K562 (cell line): Measurements from ENCODE around the gene PCDHGA4.

Experiments used
- ARID2 ChIP-seq: fragments of 450-650 bp; IDR thresholded peaks from 2 replicates; pipeline ENCODE4 v1.6.1; 2017; ENCODE audit warnings: antibody characterized with exemption, mild to moderate bottlenecking
- ETS1 ChIP-seq: conservative IDR thresholded peaks from 2 replicates; pipeline ENCODE4 v1.6.1; 2011; ENCODE audit warnings: low read depth, mild to moderate bottlenecking, low read length; ENCODE audit not compliant: control insufficient read depth
- EZH2 ChIP-seq: IDR thresholded peaks from 2 replicates; pipeline ENCODE4 v1.6.1; 2012; ENCODE audit warnings: low read depth, mild to moderate bottlenecking, inconsistent platforms, low read length, borderline replicate concordance
- GATA2 ChIP-seq: sonication (generic); formaldehyde crosslinking; IDR thresholded peaks from 2 replicates; pipeline ENCODE4 v1.4.0; 2020; ENCODE audit warnings: mild to moderate bottlenecking, missing genetic modification reagents
- HOMEZ ChIP-seq: fragments of 250-450 bp; sonication (Bioruptor Pico); IDR thresholded peaks from 2 replicates; pipeline ENCODE4 v1.4.0; 2020; ENCODE audit warnings: mild to moderate bottlenecking, moderate library complexity
- POLR2AphosphoS2 ChIP-seq: IDR thresholded peaks from 2 replicates; pipeline ENCODE4 v1.6.1; 2012; ENCODE audit warnings: low read length, improper control_type of control experiment
- SPI1 ChIP-seq: IDR thresholded peaks from 2 replicates; pipeline ENCODE4 v1.6.1; 2011; ENCODE audit warnings: low read depth, low read length, control low read depth, borderline replicate concordance
- ZNF239 ChIP-seq: fragments of 250-450 bp; sonication (Bioruptor Pico); IDR thresholded peaks from 2 replicates; pipeline ENCODE4 v1.4.0; 2020; ENCODE audit warnings: mild to moderate bottlenecking

GRCh38 chr5:141354900-141355469 lies at the start of gene PCDHGA4:
- TF ChIP-seq GATA2 (CRISPR knock-in tag) (no peak), SPI1 (no peak), ETS1 (no peak), EZH2 (no peak), ZNF239 (no peak), ARID2 (no peak), HOMEZ (CRISPR knock-in tag) (no peak), POLR2AphosphoS2 (no peak)
